Measurements from ENCODE around the gene SMTNL2.
A peak's percentile ranks its signal among the peaks of the same experiment; 100 is the strongest.

The SMTNL2 gene

DNA sequence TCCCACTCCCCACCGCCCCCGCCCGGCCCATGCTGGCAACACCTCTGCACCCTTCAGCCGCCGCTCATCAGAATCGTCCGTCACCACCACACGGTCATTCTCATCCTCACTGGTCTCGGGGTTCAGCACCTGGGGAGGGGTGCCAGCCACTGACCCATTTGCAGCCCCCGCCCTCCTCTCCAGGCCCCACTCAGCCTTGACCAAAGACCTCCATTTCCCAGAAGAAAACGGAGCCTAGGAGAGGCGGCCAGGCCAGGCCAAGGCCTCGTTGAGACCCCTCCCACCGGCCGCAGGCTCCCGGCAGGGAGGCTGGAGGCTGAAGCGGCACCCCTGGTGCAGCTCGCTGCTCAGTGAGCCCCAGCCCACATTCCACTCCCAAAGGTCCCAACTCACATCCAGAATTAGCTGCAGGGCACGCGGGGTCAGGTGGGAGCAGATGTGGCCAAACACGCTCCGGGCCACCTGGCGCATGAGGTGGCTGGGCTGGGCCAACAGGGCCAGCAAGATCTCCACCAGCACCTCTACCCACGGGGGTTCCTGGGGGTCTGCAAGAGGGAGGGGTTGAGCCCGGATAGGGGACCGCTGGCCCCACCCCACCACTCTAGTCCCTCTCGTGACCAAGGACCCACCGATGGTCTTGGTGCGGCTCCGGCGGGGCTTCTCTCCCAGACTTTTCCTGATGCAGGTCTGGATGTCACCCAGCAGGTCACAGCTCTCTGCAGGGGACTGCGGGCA, 38.9 kb upstream of the SMTNL2 start:
- no peak for DNase-seq

DNA sequence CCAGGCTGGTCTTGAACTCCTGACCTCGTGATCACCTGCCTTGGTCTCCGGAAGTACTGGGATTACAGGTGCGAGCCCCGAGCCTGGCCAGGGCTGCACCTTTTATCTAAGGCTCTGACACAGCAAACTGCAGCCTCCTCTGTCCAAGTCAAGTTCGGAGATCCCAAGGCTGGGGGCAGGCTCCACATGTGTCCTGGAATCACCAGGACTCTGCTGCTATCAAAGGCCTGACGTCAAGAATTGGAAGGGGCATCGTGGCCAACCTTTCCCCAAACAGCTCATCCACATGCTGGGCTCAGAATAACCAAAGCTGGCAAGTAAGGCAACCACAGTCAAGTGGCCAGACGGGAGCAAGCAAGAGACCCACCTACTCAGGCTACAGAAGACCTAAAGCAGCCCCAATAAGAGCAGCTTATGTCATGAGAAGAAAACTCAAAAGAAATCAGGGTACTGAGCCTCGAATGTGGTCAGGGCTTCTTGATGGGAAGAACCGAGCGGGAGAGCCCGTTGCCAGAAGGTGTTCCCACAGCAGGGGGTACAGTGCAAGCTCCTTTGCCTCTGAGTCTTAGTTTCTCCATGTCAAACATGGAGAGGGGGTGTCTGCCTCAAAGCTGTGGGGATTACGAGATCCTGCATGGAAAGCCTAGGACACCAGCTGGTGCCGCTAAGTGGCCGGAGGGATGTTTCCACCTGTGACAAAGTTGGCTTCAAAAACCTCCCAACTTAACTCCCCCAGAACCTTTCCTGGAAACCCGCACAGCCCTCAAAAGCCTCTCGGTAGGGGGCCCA, 37.0 kb upstream of the SMTNL2 start:
- DNase-seq, result no peak

DNA sequence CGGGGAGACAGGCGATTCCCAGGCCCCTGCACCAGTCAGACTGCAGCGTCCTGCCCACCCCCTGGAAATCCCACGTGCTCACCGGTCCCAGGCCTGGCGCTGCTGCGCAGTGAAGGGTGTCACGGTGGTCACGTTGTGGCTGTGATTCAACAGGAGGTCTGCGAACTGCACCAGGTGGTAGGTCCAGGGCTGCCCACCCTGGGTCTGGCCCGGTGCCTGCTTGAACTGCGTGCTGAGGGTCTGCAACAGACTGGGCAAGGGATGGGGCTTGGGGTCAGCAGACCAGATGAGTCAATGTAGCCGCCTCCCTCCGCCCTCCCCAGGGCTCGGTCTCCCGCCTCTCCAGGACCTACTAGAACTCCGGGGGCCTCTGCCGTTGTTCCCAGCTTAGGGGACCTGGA, 36.3 kb upstream of the SMTNL2 start:
- DNase-seq, result no peak

DNA sequence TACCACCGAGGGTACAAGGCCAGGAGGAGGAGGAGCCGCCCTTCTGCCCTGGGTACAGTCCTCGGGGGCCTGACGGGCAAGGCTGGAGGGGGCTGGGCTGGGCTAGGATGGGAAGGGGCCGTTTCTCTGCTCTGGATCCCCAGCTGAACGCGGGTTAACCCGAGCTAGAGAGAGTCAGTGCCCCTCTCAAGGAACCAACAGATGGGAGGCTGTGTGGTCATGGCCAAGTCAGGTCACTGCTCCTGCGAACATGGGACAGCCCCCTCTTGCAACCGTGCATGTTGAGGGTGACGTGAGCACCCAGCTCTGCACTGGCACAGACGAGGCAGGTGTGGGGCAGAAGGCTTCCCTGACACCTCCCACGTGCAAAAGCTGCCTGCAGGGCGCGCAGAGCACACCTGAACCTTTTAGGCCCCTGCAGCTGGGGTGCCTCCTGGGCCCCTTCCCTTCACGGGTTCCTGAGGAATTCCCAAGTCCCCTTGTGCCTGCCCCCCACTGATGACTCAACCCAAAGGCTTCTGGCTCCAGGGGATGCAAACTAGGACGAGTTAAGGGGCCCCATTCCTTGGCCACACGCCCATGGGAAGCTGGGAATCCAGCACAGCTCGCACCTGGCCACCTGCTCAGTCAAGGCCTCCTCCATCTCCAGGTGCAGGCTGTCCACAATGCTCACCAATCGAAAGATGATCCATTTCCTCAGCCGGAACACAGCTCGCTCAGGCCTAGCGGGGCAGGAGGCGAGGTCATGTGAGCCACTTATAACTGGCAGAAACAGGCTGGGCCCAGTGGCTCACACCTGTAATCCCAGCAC, 35.4 kb upstream of the SMTNL2 start:
- DNase-seq, result no peak

DNA sequence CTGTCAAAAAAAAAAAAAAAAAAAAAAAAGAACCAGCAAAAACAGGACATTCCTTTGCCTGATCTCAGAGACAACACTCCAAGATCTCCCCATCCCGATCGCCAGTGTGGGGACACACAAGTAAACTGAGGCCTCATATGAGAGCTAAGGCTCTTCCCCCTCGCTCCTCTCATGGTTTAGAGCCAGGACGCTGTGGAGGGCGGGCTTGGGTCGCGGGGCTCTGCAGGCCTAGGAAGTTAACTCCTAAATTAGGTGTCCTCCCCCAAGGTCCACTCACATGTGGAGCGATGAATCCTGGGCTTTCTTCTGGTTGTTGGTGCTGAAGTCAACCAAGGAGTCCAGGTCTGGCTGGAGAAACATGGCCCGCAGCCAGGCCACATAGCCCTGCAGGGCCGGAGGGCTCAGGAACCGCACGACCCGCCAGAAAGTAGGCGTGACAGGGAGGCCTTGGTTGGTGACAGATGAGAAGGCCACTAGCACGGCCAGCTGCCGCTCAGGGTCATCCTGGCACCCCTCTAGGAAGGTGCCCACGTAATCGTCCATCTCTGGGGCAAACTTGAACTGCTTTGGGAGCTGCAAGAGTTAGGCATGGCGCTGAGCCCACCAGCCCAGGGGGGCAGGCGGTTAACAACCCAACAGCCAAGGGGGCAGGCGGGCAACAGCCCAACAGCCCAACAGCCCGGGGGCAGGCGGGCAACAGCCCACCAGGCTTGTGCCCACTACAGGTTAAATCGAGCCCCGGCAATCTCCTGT, 34.4 kb upstream of the SMTNL2 start:
- no peak for DNase-seq

DNA sequence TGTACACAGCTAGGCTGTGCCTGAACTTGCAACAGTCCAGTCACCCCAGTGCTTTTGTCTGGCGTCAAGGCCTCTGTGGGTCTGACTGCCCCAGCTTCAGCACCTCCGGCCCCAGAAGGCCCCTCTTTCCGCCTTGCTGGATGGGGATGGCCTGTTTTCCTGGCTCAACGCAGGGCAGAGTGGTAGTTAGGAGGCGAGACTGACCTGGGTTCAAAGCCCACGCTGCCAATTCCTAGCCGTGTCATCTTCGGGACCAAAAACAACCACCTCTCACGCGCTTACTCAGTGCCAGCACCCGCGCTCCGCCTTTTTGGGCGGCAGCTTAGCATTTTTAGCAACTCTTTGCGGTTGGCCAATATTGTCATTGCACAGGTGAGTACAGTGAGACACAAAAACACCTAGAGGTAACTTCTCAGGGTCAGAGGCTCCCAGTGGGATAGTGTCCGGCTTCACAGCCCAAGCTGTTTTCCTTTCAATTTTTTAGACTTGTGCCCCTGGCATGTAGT, 33.7 kb upstream of the SMTNL2 start:
- DNase-seq, result no peak

DNA sequence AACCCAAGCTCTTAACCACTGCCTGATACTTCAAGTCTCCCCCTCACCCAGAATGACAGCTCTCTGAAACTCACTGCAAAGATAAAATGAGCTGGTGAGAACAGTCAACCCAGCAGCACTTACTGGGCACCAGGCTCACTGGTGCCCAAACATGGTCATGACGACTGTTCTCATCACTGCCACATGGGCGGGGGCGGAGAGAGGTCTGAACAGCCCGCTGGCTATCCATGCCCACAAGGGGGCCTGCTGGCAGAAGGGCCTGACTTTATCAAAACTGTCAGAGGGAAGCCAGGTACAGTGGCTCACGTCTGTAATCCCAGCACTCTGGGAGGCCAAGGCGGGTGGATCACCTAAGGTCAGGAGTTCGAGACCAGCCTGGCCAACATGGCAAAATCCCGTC, 33.2 kb upstream of the SMTNL2 start:
- DNase-seq, result no peak

DNA sequence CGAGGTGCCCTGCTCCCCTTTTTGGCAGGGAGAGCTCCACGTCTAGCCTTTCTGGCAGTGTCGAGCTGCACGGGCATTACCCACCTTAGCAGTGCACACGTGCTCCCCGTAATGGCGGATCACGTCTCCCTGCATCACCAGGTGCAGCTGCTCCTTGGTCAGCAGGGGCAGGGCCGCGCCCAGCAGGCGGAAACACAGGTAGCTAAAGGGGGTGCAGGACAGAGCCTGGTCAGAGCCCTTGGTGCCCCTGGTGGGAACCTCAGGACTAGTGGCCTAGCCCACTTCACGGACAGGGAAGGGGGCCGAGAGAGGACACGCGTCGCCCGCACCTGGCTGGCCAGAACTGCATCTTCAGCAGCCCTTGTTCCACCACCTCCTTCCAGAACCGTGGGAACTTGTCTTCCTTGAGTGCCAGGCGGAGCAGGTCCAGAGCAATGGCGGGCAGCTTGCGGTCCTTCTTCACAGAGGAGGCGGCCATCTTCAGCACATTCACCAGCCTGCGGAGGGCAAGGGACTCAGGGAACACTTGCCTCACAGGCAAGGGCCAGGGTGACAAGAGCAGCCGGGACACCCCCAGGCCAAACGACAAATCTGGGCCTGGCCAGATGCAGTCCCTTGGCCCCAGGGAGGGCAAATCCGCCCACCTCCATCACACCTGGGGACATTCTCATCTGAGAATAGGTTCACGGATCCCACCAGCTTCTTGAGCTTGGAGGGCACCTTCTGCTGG, 32.4 kb upstream of the SMTNL2 start:
- DNase-seq, result no peak

DNA sequence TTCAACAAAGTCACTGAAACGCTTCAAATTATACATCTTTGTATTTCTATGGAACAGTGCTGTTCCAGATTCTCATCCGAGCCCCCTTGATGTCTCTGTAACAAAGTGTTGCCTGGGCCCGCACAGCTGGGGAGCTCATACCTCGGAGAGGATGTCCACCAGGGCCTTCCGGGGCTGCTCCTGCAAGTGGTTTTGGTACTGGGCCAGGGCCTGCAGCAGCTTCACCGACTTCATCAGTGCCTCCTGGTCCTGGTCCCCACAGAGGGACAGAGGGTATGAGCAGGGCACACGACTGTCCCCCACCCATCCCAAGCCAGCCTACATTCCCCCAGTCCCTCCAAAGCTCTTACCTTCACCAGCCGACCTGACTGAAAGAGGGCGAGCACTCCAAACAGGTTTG, 30.7 kb upstream of the SMTNL2 start:
- DNase-seq, result no peak

DNA sequence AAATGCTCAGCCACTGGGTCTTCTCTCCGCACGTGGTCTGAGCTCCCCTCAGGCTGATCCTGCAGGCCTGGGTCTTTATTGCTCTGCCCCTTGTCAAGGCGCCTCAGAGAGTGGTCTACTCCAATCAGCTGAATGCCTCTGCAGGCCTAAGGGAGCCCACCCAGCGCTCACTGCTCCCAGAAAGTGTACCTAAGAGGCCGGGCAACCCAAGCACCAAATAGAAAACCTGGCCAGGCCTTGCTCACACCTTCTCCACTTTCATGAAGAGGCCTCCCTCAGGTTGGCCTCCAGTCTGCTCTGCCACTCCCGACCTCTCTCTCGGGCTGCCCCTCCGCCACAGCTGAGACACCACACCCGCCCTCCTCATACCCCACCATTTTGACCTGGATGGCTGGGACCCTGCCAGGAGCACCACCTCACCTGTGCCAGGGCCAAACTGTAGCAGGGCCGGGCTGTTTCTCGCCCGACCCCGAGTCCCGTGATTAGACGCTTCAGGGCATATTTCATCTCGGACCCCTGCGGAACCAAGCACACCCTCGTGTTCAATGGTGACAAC, 29.8 kb upstream of the SMTNL2 start:
- DNase-seq, result no peak

DNA sequence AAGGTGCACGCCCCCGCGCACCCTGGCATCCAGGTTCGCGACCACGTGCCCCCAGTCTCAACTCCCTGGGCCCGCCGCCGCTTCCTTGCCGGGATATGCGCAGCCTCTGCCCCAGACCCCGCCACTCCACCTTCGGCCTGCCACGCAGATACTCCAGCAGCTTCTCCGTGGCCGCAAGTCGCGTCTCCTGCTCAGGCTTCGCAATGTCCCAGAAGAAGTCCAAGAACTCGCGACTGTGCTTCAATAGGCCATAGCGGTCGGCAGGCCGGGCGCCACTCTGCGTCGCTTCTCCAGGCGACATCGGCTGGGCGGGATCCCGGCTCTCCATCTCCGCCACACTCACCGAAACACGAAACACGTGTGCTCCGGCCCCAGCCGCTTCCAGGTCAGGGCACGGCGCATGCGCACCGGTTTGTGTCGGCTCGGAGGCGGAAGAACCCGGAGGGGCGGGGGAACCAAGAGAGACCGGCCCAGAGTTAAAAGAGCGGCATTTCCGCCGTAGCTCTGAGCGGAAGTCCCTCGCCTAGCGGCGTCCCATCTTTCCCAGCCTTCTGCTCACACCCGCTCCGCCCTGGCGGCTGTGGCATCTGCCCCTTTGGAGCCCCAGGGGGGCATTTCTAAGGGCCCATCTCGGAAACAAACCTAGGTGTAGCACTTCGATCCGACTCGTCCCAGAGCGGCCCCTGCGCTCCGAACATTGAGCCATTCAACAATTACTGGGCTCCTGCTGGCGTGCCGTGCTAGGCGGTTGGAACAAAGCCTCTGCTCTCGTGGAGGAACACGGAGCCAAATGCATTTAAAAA, 29.1 kb upstream of the SMTNL2 start, which contains the start of gene MYBBP1A:
MYBBP1A (minus strand) TSS at position 388 of the 803 bp plus-strand sequence; CDS start at position 328, 60 bp downstream.
- peak; percentile 67 for DNase-seq

DNA sequence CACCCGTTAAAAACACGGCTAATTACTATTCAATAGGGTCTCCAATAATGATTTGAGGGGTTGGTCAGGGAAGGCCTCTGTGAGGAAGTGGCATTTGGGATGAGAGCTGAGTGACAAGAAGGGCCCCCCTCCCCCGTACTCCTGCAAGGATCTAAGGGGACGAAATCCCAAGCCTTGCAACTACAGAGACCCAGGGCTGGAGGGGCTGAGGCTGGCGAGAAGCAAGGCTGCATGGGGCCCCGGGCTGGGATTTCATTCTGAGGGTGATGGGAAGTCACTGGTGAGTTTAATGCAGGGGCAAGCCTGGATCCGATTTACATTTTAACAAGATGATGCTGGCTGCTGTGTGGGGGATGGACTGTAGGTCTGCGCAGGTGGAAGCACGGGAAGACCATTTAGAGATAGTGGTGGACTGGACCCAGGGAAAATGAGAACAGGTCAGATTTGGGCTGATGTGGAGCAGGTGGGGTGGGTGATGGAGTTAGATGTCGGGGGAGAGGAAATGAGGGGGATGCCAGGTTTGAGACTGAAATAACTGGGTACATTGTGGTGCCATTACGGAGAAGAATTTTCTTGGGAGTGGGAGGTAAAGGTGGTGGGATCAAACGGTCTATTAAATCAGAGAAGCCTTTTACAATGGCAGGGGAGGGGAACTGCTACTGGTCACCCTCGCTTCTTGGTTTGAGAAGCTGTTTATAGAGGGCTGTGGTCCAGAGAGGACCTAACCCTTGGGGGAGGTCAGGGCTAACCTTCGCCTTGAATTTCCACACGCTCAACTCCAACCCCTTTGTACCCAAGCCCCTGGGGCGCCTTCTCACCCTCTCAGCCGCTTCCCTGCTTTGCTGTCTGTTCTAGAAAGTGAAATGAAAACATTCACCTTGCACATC, 28.2 kb upstream of the SMTNL2 start:
- no peak for DNase-seq

DNA sequence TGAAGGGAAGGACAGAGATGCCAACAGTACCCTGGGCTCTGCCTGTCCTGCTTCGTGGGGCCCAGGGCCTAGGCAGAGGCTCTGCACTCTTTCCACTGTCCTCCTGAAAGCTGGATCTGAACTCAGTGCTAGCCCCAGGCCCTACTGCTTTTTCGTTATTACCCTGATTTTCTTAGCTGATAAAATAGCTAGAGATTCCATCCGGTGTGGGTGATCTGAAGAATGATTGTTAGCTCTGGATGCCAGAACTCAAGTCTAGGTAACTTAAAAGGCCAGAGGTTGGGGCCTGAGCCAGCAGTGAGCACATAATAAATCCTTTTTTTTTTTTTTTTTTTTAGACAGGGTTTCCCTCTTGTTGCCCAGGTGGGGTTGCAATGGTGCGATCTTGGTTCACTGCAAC, 27.3 kb upstream of the SMTNL2 start:
- DNase-seq, result no peak

DNA sequence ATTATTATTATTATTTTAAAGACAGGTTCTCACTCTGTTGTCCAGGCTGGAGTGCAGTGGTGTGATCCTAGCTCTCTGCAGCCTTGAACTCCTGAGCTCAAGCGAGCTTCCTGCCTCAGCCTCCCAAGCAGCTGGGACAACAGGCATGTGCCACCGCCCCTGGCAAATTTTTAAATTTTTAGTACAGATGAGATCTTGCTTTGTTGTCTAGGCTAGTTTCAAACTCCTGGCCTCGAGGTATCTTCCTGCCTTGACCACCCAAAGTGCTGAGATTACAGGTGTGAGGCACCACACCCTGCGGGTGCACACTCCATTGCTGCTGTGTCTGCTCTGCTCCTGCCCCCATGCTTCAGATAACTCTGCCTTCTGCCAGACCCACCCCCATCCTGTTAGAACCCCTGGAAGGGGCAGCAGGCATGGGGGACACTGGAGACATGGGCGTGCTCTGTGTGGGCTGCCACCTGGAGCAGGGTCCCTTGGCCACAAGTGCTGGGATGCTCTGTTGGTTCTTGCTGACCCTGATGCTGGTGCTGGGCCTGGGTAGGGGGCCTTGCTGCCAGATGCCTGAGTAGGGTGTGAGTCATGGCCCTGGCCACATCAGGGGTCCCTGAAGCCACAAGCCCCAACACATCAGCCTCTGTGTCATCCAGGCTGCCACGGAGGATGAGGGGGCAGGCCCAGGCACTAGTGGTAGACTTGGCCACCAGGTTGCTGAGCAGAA, 26.5 kb upstream of the SMTNL2 start:
- DNase-seq, result no peak

DNA sequence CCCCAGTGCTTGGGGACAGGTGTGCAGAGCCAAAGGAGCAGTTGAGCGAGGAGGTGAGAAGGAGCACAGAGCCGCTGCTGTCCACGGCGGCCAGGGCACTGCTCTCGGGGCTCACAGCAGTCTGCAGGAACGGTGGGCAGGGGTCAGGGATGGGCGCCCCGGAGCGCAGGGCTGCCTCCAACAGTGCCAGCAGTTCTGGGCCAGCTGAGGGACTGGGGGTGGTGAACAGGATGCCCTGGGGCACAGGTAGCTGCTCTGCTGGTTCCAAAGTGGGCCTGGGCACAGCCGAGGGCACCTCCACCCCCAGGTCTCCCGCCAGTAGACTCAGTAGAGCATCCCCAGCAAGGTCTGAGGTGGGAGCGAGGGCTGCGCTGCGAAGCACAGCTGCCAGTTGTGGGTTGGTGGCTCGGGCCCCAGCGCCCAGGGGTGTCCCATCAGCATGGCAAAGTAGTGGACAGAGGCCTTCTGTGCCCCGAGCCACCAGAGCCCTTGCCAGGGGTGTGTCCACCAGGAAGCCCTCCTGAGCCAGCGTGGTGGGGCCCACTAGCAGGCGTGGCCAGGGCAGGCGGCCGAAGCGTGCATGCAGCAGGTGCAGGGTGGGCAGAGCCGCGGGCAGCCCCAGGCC, 25.9 kb upstream of the SMTNL2 start:
- no peak for DNase-seq

DNA sequence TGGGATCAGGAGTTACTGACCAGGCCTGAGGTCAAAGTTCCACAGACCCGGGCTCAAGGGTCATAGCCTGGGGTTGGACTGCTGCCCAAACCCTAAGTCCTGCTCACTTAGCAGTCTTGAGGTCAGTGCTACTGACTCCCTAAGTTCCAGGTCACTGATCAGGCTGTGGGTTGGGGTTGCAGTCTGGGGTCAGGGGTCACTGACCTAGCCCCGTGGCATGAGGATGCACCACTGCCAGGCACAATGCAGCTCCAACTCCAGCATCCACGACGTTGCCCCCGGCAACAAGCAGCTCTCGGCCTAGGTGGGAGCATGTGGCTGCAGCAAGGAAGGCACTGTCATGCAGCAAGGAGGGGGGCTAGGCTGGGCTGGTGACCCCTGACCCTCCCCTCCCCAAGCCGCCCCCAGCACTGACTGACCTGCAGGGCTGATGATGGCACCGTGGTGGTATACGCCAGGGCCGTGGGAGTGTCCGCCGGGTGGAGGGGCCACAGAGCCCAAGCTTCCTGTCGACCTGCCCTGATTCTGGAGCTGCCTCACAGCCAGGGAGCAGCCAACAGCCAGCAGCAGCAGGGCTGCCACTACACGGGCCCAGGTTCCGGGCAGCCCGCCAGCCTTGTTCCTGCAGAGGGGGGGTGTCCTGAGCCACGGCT, 25.1 kb upstream of the SMTNL2 start:
- no peak for DNase-seq

DNA sequence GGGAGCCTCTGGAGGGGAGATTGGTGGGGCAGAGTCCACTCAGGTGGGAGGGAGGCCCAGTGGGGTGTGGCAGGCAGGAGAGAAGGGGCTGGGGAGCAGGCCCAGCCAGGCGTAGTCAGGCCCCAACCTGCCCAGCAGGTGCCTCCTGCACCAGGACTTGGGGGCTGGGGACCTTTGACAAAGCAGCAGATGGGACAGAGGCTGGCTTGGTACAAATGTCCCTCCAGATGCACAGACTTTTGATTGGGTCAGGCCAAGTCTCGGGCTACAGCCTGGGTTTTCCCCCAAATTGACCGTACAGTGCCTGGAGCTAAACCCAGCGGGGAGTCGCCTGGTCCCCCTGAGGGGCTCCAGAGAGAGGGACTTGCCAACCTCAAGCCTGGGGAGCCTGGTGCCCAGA, 24.4 kb upstream of the SMTNL2 start:
- no peak for DNase-seq

DNA sequence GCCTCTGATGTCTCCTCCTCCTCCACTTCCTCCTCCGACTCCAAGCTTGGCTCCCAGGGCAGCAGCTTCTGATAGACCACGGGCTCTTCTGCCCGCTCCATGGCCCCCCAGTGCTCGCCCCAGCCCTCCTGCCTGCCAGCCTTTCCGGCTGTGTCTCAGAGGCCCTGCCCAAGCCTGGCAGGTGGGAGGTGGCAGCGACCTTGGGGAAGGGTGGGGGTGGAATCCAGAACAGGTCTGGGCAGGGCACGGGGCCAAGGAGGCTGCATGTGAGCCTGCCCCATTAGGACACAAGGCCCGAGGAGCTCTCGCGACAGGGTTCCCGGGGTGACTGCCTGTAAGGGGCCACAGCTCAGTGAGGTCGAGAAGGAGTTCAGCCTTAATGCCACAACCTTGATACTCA, 23.9 kb upstream of the SMTNL2 start, which contains the start of gene GGT6:
GGT6 (minus strand) TSS at position 157 of the 400 bp plus-strand sequence; CDS start at position 101, 56 bp downstream.
- DNase-seq, result no peak
